AG04450 (cell line): ENCODE measurements around the gene CST6. TPM values are rescaled to one million over a fixed set of nuclear protein-coding genes. Genes with fewer than 3 reads are reported as not detected.

Experiments used
- CTCF ChIA-PET: fragments of 300-600, 350-600 bp; formaldehyde crosslinking; extraction: SDS; loops from one replicate; lab custom pipeline; 2022; ENCODE audit warnings: antibody characterized with exemption, inconsistent platforms; lab: Charles Lee
- POLR2A ChIA-PET: fragments of 350-600 bp; formaldehyde crosslinking; extraction: SDS; loops from one replicate; lab custom pipeline; 2021; ENCODE audit warnings: antibody characterized with exemption, inconsistent platforms; lab: Yijun Ruan, JAX
- DNase-seq: peaks from one replicate; pipeline ENCODE4 v3.0.0-alpha.2; 2011; ENCODE audit warnings: low read depth, low spot score
- H3K27ac ChIP-seq: one replicate; pipeline ENCODE4 v1.5.1; 2012; ENCODE audit warnings: low read depth, low read length, control low read depth
- H3K27me3 ChIP-seq: one replicate; pipeline ENCODE4 v1.6.0; 2012; ENCODE audit warnings: low read length; ENCODE audit not compliant: control insufficient read depth, insufficient read depth
- H3K4me3 ChIP-seq: 2 replicates; pipeline ENCODE4 v1.5.1; 2011; ENCODE audit warnings: mild to moderate bottlenecking, low read depth, low read length, control low read depth
- H3K9me3 ChIP-seq: 2 replicates; pipeline ENCODE4 v1.5.1; 2012; ENCODE audit warnings: low read length; ENCODE audit not compliant: control insufficient read depth, insufficient read depth
- polyA plus RNA-seq: library from polyadenylated mRNA; depleted of rRNA; stranded (reverse); fragments of >200 nt; gene quantifications from 2 replicates; pipeline ENCODE4 v1.2.3, GENCODE V29; 2011
- TF ChIP-seq, protein P1 (sequence below): IDR thresholded peaks from 2 replicates; pipeline ENCODE4 v1.5.1; 2011; ENCODE audit warnings: low read depth, low read length, control low read depth, inconsistent platforms

CST6 gene
- polyA plus RNA-seq, 1 experiment: 0.69 TPM

DNA sequence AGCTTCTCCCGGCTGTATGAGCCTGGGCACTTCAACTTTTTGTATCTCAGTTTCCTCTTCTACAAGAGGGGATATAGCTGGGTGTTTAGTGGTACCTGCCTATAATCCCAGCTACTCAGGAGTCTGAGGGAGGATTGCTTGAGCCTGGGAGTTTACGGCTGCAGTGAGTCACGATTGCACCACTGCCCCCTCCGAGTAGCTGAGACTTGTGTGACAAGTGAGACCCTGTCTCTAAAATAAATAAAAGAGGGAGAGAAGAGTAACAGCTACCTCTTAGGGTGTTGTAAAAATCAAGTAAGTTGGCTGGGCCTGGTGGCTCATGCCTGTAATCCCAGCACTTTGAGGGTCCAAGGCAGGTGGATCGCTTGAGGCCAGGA is 24.5 kb downstream of the CST6 start:
- H3K27me3 ChIP-seq: peaks cover 14% of the 10 kb centered on the region
- ChIA-PET CTCF (interaction anchor here (2.5 to 3.6 kb wide), 2 partner anchors 9 to 13 kb away, joined by 15 to 20 read pairs; no protein-coding TSS in a partner anchor), POLR2A (no interaction called here)
- no peak overlapping the region for H3K27ac ChIP-seq
- no peaks in the 10 kb centered on the region for H3K9me3 ChIP-seq
- DNase-seq: no peak
- TF ChIP-seq, protein P1, sequence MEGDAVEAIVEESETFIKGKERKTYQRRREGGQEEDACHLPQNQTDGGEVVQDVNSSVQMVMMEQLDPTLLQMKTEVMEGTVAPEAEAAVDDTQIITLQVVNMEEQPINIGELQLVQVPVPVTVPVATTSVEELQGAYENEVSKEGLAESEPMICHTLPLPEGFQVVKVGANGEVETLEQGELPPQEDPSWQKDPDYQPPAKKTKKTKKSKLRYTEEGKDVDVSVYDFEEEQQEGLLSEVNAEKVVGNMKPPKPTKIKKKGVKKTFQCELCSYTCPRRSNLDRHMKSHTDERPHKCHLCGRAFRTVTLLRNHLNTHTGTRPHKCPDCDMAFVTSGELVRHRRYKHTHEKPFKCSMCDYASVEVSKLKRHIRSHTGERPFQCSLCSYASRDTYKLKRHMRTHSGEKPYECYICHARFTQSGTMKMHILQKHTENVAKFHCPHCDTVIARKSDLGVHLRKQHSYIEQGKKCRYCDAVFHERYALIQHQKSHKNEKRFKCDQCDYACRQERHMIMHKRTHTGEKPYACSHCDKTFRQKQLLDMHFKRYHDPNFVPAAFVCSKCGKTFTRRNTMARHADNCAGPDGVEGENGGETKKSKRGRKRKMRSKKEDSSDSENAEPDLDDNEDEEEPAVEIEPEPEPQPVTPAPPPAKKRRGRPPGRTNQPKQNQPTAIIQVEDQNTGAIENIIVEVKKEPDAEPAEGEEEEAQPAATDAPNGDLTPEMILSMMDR: no peak
- H3K4me3 ChIP-seq: no peak overlapping the region

DNA sequence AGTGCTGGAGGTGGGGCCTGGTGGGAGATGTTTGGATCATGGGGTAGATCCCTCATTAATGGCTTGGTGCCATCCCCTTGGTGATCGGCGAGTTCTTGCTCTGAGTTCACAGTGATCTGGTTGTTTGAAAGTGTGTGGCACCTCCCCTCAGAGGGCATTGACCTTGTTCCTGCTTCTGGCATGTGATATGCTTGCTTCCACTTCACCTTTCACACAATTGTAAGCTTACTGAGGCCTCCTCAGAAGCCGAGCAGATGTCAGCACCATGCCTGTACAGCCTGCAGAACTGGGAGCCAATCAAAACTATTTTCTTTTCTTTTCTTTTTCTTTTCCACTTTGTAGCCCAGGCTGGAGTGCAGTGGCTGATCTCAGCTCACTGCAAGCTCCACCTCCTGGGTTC is 25.5 kb downstream of the CST6 start:
- DNase-seq: no peak
- TF ChIP-seq, protein P1: no peak
- Histone ChIP-seq H3K27me3 (peaks cover 14% of the 10 kb centered on the region), H3K9me3 (no peaks in the 10 kb centered on the region), H3K27ac (no peak overlapping the region), H3K4me3 (no peak overlapping the region)
- ChIA-PET CTCF (interaction anchor here (1.1 to 3.6 kb wide), 2 partner anchors 14 to 30 kb away, joined by 3 to 15 read pairs; no protein-coding TSS in a partner anchor), POLR2A (no interaction called here)

DNA sequence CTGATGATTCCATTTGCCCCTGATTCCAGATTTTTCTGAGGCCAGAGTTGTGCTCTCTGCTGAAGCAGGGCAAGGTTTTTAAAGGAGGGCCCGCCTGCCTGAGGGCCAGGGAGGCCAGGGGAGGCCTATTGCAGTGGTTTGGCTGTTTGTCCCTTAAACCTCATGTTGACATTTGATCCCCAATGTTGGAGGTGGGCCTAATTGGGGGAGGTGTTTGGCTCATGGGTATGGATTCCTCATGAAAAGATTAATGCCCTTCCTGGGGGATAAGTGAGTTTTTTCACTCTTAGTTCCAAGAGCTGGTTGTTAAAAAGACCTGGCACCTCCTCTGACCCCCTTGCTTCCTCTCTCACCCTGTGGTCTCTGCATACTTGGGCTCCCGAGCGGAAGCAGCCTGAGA is 28.0 kb downstream of the CST6 start:
- CTCF ChIA-PET: interaction anchor here (1.0 kb wide), 2 partner anchors 18 to 152 kb away, joined by 4 to 7 read pairs; partner anchors contain the start of gene FIBP
- POLR2A ChIA-PET: no interaction called here

DNA sequence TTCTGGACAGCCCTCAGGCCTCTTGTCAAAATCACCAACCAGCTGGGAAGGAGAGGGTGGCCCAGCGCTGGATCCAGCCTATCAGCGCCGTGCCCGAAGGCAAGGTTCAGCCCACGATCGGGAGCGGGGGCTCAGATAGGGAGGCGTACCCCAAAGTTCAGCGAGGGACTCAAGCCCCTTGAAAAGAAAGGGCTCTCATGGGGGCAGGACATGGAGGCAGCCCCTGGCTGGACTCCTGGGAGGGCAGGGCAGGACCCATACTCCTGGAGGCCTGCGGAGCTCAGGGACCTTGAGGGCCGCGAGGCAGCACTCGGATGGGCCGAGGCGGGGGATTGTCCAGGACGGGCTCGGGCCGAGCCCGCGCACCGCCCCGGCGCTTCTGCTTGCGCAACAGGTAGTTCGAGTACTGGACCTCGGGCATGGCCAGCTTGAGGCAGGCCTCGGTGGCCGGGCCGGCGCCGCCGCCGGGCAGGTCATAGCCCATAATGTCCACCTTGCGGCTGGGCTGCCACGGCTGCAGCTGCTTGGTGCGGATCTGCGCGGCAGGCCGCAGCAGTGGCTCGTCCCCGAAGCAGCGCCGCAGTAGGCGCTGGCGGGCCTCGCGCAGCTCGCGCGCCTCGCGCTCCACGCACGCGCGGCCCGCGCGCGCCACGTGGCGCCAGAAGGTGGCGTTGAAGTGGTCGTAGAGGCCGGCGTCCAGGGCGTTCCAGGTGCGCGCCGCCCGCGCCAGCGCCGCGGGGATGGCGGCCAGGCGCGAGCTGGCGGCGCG is 30.6 kb downstream of the CST6 start:
- ChIA-PET CTCF (interaction anchor here (2.0 to 5.6 kb wide), 2 partner anchors 20 kb away, joined by 7 to 48 read pairs; no protein-coding TSS in a partner anchor), POLR2A (interaction anchor here (0.6 kb wide), 1 partner anchor 40 kb away, joined by 6 read pairs; the partner anchor contains the start of genes BANF1 and EIF1AD)
- H3K9me3 ChIP-seq: peaks cover 12% of the 10 kb centered on the region
- TF ChIP-seq, protein P1: no peak
- no peak overlapping the region for H3K27ac ChIP-seq
- H3K27me3 ChIP-seq: peaks cover 11% of the 10 kb centered on the region
- no peak for DNase-seq
- H3K4me3 ChIP-seq: no peak overlapping the region

More for the DNA sequence above, 28.0 kb downstream of the CST6 start:
- TF ChIP-seq, protein P1: no peak
- Histone ChIP-seq H3K27ac (no peak overlapping the region), H3K9me3 (peaks cover 12% of the 10 kb centered on the region), H3K4me3 (no peak overlapping the region), H3K27me3 (peaks cover 15% of the 10 kb centered on the region)
- DNase-seq: no peak
